ENCODE measurements around the gene FBXO21.

FBXO21 gene

DNA sequence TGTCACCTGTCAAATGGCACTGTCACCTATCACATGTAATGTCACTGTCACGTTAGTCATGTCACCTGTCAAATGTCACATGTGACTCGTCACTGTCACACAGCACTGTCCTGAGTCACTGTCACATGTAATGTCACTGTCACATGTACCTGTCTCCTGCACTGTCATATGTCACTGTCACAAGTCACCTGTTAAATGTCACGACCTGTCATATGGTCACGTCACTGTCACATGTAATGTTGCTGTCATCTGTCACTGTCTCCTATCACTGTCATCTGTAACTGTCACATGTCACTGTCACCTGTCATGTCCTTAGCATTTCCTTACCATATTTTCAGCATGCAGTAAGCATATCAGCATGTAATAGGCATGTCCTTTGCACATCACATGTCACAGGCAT is 63.9 kb downstream of the FBXO21 start:
- Mint-ChIP-seq H3K9me3 (peaks cover 10% of the 10 kb centered on the region), H3K27ac (no peak overlapping the region), H3K4me3 (no peak overlapping the region), H3K36me3 (ENCODE audit: low read depth) (no peaks in the 10 kb centered on the region), H3K27me3 (no peaks in the 10 kb centered on the region), H3K4me1 (ENCODE audit: low read depth) (peaks cover 5% of the 10 kb centered on the region)
- intact Hi-C loops (cut with micrococcal nuclease): no loop called here

DNA sequence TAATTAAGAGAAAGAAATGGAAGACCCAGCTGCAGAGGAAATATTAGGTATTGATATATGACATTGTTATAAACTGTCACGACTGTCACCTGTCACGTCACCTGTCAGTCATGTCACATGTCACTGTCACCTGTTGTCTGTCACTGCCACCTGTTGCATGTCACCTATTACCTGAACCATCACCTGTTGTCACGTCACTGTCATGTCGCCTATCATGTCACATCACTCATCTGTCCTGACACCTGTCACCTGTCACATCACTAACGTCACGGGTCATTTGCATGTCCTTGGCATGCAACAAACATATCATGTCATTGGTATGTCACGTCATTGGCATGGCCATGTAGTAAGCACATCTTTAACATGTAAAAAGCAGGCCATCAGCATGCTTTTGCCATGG is 64.5 kb downstream of the FBXO21 start:
- H3K9me3 Mint-ChIP-seq: peaks cover 10% of the 10 kb centered on the region
- no peak overlapping the region for H3K27ac Mint-ChIP-seq
- H3K36me3 Mint-ChIP-seq (ENCODE audit: low read depth): no peaks in the 10 kb centered on the region
- H3K4me3 Mint-ChIP-seq: no peak overlapping the region
- H3K4me1 Mint-ChIP-seq (ENCODE audit: low read depth): peaks cover 9% of the 10 kb centered on the region
- intact Hi-C loops (cut with micrococcal nuclease): no loop called here
- H3K27me3 Mint-ChIP-seq: no peaks in the 10 kb centered on the region

DNA sequence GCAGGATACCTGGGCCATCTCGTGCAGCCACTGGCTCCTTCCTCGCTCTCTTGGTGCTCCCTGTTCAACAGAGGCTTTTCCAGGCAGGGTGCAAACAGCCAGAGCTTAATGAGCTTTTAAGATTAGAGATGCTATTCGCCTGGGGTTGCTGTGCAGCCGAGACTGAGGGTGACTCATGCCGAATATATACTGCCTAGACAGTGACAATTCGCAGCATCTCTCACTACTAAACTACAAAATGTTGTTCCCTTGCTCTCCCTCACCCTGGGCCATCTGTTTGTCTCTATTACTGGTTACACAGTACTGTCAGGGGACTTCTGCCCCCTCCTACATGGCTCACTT is 65.0 kb downstream of the FBXO21 start:
- intact Hi-C loops (cut with micrococcal nuclease): no loop called here
- Mint-ChIP-seq H3K4me1 (ENCODE audit: low read depth) (peaks cover 12% of the 10 kb centered on the region), H3K9me3 (peaks cover 10% of the 10 kb centered on the region), H3K4me3 (no peak overlapping the region), H3K36me3 (ENCODE audit: low read depth) (no peaks in the 10 kb centered on the region), H3K27ac (no peak overlapping the region), H3K27me3 (no peaks in the 10 kb centered on the region)

DNA sequence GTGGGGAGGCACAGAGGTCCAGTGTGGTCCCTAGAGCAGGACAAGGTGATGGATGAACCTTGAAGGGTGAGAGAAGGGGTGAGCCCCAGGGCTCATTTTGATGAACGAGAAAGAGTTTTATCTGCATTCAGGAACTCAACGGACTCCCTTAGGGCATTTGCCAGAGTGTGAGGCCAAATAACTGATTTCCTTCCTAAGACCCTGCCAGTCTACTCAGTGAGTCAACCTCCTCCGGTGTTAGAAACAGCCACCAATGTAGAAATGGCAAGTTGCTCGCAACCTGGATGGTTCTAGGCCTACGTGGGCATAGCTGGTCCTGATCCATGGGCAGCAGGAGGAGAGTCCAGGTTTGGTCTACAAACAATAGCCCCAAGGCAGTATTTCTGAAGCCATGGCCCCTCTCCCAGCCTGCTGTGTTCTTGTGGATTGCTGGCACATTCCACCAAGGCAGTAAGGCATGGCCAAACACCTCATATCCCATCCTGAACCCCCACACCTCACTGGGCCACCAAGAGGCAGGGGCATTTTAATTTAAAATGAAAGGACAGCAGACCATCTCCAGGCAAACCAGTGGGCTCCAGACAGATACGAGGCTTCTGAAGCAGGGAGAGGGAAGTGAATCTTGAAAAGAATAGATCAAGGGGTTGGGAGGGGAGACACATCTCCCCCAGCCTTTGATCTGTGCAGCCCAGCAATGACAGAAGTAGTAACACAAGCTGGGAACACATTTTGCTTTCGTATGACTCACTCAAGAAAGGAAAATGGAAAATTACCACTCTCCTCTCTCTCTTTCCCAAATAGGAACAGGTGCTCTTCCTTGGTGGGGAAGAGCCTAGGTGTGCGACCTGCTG is 65.6 kb downstream of the FBXO21 start:
- Mint-ChIP-seq H3K27me3 (no peaks in the 10 kb centered on the region), H3K27ac (no peak overlapping the region), H3K36me3 (ENCODE audit: low read depth) (no peaks in the 10 kb centered on the region), H3K4me3 (no peak overlapping the region), H3K4me1 (ENCODE audit: low read depth) (peaks cover 12% of the 10 kb centered on the region), H3K9me3 (peaks cover 10% of the 10 kb centered on the region)
- intact Hi-C loops (cut with micrococcal nuclease): no loop called here

DNA sequence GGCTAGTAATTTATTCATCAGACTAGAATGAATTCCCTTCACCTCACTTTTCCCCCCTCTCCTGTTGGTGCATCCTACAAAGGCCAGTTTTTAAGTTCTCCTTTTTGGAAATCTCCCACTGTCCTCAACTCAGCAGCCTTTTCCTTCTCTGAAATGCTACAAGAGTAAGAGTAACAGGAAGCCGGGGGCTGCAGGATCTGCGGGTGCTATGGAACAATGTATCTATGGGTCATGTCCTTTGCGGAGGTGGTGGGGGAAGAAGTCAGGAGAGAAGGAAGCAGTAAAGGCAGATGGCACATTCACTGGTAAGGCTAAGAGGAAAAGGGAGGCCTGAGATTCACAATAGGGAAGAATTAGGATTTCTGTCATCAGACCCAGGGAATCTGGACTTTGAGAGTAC is 68.8 kb downstream of the FBXO21 start:
- Mint-ChIP-seq H3K27ac (no peak overlapping the region), H3K9me3 (no peaks in the 10 kb centered on the region), H3K4me1 (ENCODE audit: low read depth) (peaks cover 12% of the 10 kb centered on the region), H3K36me3 (ENCODE audit: low read depth) (no peaks in the 10 kb centered on the region), H3K27me3 (no peaks in the 10 kb centered on the region), H3K4me3 (no peak overlapping the region)
- intact Hi-C loops (cut with micrococcal nuclease): no loop called here

DNA sequence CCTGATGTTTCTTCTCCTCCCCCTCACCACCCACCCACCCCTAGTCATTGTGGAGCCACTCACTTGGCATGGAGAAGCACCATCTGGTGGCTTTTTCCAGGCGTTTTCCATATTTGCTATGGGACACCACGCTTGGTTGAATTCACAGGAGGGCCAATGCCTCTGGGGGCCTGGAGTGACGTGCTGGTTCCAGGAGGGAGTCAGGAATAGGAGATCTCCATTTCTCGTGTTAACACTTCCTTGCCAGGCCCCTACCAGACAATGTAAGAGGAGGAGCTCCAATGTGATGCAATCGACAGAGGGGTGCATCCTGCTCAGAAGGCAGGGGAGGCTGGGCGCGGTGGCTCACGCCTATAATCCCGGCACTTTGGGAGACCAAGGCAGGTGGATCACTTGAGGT is 69.5 kb downstream of the FBXO21 start:
- no peaks in the 10 kb centered on the region for H3K27me3 Mint-ChIP-seq
- H3K9me3 Mint-ChIP-seq: no peaks in the 10 kb centered on the region
- no peaks in the 10 kb centered on the region for H3K36me3 Mint-ChIP-seq (ENCODE audit: low read depth)
- intact Hi-C loops (cut with micrococcal nuclease): no loop called here
- no peak overlapping the region for H3K4me3 Mint-ChIP-seq
- no peak overlapping the region for H3K27ac Mint-ChIP-seq
- H3K4me1 Mint-ChIP-seq (ENCODE audit: low read depth): peaks cover 12% of the 10 kb centered on the region

DNA sequence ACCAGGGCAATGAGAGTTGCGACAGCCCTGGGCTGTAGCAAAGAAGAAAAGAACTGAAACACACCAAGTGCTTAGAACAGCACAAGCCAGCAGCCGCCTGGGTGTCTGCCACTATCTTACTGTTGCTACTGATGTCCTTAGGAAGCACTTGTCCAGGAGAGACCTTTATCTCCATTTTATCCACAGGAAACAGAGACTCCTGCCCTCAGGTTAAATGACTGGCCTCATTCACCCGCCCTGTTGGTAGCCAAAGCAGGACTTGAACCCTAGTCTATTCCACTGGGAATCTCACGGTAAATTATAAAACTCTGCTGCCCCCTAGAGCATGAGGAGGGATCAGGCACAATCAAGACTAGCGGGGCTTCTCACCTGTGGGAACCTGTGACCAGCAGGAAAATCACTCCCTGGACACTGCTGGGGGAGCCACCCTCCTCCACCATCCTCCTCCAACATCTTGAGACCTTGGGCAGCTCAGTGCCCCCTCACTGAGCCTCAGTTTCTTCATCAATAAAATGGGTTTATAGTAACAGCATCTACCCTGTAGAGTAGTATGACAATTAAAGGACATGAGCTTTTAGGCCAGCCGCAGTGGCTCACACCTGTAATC is 70.6 kb downstream of the FBXO21 start:
- Mint-ChIP-seq H3K9me3 (no peaks in the 10 kb centered on the region), H3K4me3 (no peak overlapping the region), H3K36me3 (ENCODE audit: low read depth) (no peaks in the 10 kb centered on the region), H3K27ac (no peak overlapping the region), H3K4me1 (ENCODE audit: low read depth) (peaks cover 12% of the 10 kb centered on the region), H3K27me3 (no peaks in the 10 kb centered on the region)
- intact Hi-C loops (cut with micrococcal nuclease): loop anchor here (1.0 kb wide), 1 partner anchor 94 kb away; no protein-coding TSS in a partner anchor

DNA sequence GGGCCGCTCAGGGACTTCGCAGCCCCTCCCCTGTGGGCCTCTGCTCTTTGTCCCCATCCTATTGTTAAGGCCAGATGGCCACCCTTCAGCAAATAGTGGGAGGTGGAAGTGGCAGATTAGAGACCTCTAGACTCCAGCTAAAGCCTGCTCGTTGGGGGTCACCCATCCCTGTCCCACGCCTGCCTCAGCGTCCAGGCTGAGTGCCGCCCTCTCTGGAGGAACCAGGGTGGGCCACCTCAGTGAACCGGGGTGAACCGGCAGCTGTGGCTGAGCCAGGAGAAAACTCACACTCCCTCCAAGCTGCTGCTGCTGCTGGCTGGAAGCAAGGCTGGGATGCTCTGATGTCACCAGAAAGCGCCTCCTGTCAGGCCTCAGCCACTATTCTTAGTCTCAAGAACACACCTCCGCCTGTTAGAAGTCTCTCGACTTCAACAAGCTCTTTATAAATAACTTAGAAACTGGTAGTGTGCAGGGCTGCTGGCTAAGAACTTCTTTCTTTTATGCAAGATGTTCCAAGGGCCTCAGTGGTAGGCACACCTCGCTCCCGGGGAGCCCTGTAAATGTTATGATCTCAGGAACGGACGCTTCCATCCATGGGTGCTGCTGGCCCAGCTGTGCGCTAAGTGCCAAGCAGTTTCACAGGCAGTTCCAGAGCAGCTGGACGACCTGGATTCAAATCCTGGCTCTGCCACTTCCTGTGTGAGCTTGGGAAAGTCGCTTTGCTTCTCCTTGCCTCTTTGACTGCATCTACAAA is 71.3 kb downstream of the FBXO21 start:
- H3K4me1 Mint-ChIP-seq (ENCODE audit: low read depth): peaks cover 12% of the 10 kb centered on the region
- H3K9me3 Mint-ChIP-seq: no peaks in the 10 kb centered on the region
- H3K27me3 Mint-ChIP-seq: no peaks in the 10 kb centered on the region
- H3K36me3 Mint-ChIP-seq (ENCODE audit: low read depth): no peaks in the 10 kb centered on the region
- H3K27ac Mint-ChIP-seq: no peak overlapping the region
- intact Hi-C loops (cut with micrococcal nuclease): loop anchor here (1.0 kb wide), 1 partner anchor 94 kb away; no protein-coding TSS in a partner anchor
- no peak overlapping the region for H3K4me3 Mint-ChIP-seq

DNA sequence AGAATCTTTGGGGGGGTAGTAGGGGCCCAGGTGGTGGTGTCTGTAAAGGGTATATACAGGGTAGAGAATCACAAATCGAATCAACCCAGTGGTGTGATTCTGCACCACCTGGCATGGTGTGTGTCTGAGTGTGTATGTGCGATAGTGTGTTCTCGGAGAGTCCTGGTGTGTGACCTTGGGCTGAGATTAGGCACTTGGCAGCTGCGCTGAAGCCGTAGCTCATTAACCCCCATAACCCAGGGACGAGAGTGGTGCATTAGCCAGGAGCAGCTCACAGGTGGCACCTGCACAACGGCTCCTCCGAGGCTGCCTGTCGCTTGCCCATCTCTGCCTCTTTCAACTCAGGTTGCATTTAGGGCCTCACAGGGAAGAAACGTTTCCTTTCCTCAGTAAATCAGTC is 75.5 kb downstream of the FBXO21 start:
- no peaks in the 10 kb centered on the region for H3K36me3 Mint-ChIP-seq (ENCODE audit: low read depth)
- no peaks in the 10 kb centered on the region for H3K9me3 Mint-ChIP-seq
- no peak overlapping the region for H3K27ac Mint-ChIP-seq
- peaks cover 13% of the 10 kb centered on the region for H3K4me1 Mint-ChIP-seq (ENCODE audit: low read depth)
- peaks cover 11% of the 10 kb centered on the region for H3K27me3 Mint-ChIP-seq
- intact Hi-C loops (cut with micrococcal nuclease): no loop called here
- no peak overlapping the region for H3K4me3 Mint-ChIP-seq

DNA sequence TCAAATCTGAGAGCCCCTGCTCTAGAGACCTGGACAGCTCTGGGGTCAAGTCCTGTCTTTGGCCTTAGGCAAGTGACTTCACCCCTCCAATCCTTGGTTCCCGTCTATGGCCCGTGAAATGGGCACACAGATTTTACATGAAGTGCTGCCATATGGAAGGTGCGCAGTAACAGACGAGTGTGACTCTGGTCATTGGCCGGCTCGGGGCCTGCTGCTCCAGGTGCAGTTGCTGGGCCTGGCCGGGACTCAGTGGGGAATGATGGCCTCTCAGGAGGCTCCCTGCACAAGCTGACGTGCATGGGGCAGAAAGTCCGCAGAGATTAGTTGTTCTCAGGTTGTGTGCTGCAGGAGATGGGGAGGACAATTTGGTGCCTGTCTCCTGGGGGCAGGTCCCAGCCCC is 77.0 kb downstream of the FBXO21 start:
- Mint-ChIP-seq H3K27me3 (peaks cover 11% of the 10 kb centered on the region), H3K9me3 (no peaks in the 10 kb centered on the region), H3K27ac (no peak overlapping the region), H3K36me3 (ENCODE audit: low read depth) (no peaks in the 10 kb centered on the region), H3K4me1 (ENCODE audit: low read depth) (peaks cover 13% of the 10 kb centered on the region), H3K4me3 (no peak overlapping the region)
- intact Hi-C loops (cut with micrococcal nuclease): no loop called here

DNA sequence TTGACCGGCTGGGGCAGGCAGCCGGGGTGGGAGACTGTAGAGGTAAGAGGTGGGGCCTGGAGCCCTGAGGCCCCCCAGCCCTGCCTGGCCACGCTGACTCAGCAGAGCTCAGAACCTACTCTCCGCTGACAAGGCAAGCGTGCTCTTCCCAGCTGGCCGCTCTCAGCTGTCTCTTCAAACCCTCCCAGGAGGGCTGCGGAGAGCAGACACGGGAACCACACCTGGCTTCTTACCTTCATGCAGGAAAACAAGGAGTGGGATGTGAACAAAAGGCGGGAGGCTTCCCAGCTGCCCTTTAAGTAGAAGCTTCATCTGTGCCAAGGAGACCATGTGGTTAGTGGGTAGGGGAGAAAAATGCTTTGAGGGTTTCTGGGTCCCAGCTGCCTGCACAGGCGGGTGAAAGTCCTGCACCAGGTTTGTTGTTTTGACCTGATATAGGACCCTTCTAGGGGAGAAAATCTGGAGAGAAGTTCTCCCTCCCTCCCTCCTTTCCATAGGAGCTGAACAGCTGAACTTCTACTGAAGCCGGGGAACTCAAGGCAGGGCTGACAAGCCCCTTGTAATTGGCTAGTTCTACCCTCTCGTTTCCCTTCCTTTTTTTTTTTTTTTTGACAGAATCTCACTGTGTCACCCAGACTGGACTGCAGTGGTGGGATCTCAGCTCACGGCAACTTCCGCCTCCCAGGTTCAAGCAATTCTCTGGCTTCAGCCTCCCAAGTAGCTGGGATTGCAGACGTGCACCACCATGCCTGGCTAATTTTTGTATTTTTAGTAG is 78.3 kb downstream of the FBXO21 start:
- Mint-ChIP-seq H3K4me3 (no peak overlapping the region), H3K9me3 (no peaks in the 10 kb centered on the region), H3K4me1 (ENCODE audit: low read depth) (peaks cover 13% of the 10 kb centered on the region), H3K36me3 (ENCODE audit: low read depth) (no peaks in the 10 kb centered on the region), H3K27me3 (peaks cover 11% of the 10 kb centered on the region), H3K27ac (no peak overlapping the region)
- intact Hi-C loops (cut with micrococcal nuclease): no loop called here

DNA sequence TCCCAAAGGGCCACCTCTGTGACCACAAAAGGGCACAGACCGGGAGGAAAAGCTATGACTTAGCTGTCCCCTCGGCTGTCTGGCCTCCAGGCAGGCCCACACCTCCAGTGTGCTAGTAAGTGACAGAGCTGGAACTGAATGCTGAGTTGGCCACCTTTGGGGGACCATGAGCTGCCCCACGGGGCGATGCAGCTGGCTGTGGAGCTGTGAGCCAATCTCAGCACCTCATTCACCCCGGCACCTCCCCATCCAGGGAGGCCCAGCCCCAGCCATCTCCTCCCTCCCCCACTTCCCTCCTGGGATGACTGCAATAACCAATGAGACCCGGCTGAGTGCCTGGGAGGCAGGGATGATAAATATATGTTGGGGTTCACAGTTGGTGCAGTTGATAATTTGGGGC is 78.9 kb downstream of the FBXO21 start:
- no peaks in the 10 kb centered on the region for H3K9me3 Mint-ChIP-seq
- intact Hi-C loops (cut with micrococcal nuclease): no loop called here
- peaks cover 11% of the 10 kb centered on the region for H3K27me3 Mint-ChIP-seq
- H3K4me3 Mint-ChIP-seq: no peak overlapping the region
- peaks cover 13% of the 10 kb centered on the region for H3K4me1 Mint-ChIP-seq (ENCODE audit: low read depth)
- H3K36me3 Mint-ChIP-seq (ENCODE audit: low read depth): no peaks in the 10 kb centered on the region
- no peak overlapping the region for H3K27ac Mint-ChIP-seq

DNA sequence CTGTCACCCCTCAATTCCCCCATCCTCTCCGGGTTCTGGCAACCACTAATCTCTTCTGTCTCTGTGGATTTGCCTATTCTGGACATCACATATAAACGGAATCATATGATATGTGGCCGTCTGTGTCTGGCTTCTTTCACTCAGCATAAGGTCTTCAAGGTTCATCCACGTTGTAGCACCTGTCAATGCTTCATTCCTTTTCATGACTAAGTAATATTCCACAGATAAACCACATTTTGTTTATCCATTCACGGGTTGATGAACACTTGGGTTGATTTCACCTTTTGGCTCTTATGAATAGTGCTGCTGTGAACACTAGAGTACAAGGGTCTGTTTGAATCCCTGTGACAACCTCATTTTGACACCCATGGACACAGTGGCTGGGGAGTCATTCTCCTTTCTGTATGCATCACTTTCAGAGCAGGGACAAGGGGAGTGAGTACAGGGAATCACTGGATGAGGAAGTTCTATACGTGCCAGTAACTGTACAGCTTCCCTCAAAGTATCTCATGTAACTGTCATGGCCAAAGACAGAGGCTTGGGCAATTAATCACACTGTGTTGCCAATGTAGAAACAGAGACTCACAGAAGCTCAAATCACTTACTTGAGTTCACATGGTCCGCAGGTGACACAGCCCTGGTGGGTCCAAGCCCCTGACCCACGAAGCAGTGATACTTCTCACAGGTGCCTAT is 80.2 kb downstream of the FBXO21 start:
- intact Hi-C loops (cut with micrococcal nuclease): no loop called here
- Mint-ChIP-seq H3K4me1 (ENCODE audit: low read depth) (peaks cover 13% of the 10 kb centered on the region), H3K27ac (no peak overlapping the region), H3K27me3 (peaks cover 11% of the 10 kb centered on the region), H3K36me3 (ENCODE audit: low read depth) (no peaks in the 10 kb centered on the region), H3K9me3 (no peaks in the 10 kb centered on the region), H3K4me3 (no peak overlapping the region)

All from dendritic cell treated with granulocyte-macrophage colony-stimulating factor and Interleukin-4, amounts not matched to agents 40 ng/mL and 50 ng/mL, for 4 days (primary cell).